CD4-positive, alpha-beta T cell (primary cell): ENCODE results near the gene CACNB2. TPM values are rescaled to one million over a fixed set of nuclear protein-coding genes. Genes with fewer than 3 reads are reported as not detected.

ENCODE experiments used
- ATAC-seq: fragments of 200-7000 bp; cut with Tn5 transposase; one replicate; pipeline ENCODE4 v1.10.0; 2022; ENCODE audit warnings: mild to moderate bottlenecking; ENCODE audit not compliant: poor library complexity
- CTCF ChIA-PET: fragments of 350-600 bp; sonication (Branson Sonifier 250); formaldehyde crosslinking; loops from one replicate; lab custom pipeline; 2021; ENCODE audit warnings: antibody characterized with exemption, inconsistent platforms; lab: Charles Lee
- POLR2A ChIA-PET: fragments of 350-600 bp; sonication (Branson Sonifier 250); formaldehyde crosslinking; loops from one replicate; lab custom pipeline; 2021; ENCODE audit warnings: antibody characterized with exemption, inconsistent platforms; lab: Charles Lee
- DNase-seq, 14 experiments: peaks; one replicate each; pipeline ENCODE4 v3.0.0-alpha.2; 2013 to 2020; ENCODE audit warnings: mixed read lengths in 2 of 14
- H3K27ac ChIP-seq, 2 donors: one replicate each; pipeline versions ENCODE4 v1.5.1 to v1.7.0; 2013; ENCODE audit warnings: low read length in 2 of 2, low read depth in 1 of 2, mild to moderate bottlenecking in 1 of 2
- H3K27me3 ChIP-seq, 2 experiments: 1 replicate in 1 of 2; 2 replicates in 1 of 2; pipeline versions ENCODE4 v1.6.1 to v1.7.0; 2013; ENCODE audit warnings: low read length in 2 of 2, control low read depth in 1 of 2, mild to moderate bottlenecking in 1 of 2, moderate library complexity in 1 of 2; ENCODE audit not compliant: insufficient read depth in 2 of 2, control insufficient read depth in 1 of 2
- H3K36me3 ChIP-seq: one replicate; pipeline ENCODE4 v1.6.1; 2013; ENCODE audit warnings: low read length, control low read depth; ENCODE audit not compliant: insufficient read depth
- H3K4me1 ChIP-seq: one replicate; pipeline ENCODE4 v1.6.1; 2013; ENCODE audit warnings: low read length, control low read depth; ENCODE audit not compliant: insufficient read depth
- H3K4me3 ChIP-seq: one replicate; pipeline ENCODE4 v1.5.1; 2013; ENCODE audit warnings: mild to moderate bottlenecking, low read length, moderate library complexity
- H3K9me3 ChIP-seq, 2 experiments: 1 replicate in 1 of 2; 2 replicates in 1 of 2; pipeline versions ENCODE4 v1.6.1 to v1.7.0; 2013; ENCODE audit warnings: low read length in 2 of 2, mild to moderate bottlenecking in 2 of 2, control low read depth in 1 of 2, moderate library complexity in 1 of 2; ENCODE audit not compliant: control insufficient read depth in 1 of 2, insufficient read depth in 1 of 2
- H3K27ac Mint-ChIP-seq: one replicate; pipeline ENCODE4 v1.8.0; 2020; ENCODE audit warnings: mixed read lengths
- H3K27me3 Mint-ChIP-seq: one replicate; pipeline ENCODE4 v1.8.0; 2021; ENCODE audit warnings: mixed read lengths
- H3K36me3 Mint-ChIP-seq: one replicate; pipeline ENCODE4 v1.8.0; 2021; ENCODE audit warnings: low read depth, mixed read lengths
- H3K4me1 Mint-ChIP-seq: one replicate; pipeline ENCODE4 v1.8.0; 2021; ENCODE audit warnings: low read depth, mixed read lengths
- H3K4me3 Mint-ChIP-seq: one replicate; pipeline ENCODE4 v1.8.0; 2020; ENCODE audit warnings: mild to moderate bottlenecking, mixed read lengths
- H3K9me3 Mint-ChIP-seq: one replicate; pipeline ENCODE4 v1.8.0; 2020; ENCODE audit warnings: mixed read lengths
- intact Hi-C, 2 experiments: fragments of 100-400 bp; cut with DNase I in 1 of 2; cut with micrococcal nuclease in 1 of 2; formaldehyde crosslinking; loops; one replicate each; pipeline versions ENCODE4 v1.15.1 to v1.9.0; 2023 to 2025; cut with DNase I, micrococcal nuclease
- total RNA-seq, 174 experiments: library from RNA in 2 of 174; stranded (reverse) in 2 of 174; gene quantifications; one replicate each; pipeline ENCODE4 v1.2.3 and lab custom pipeline; 2021 to 2026
- TF ChIP-seq, protein P1 (sequence below): fragments of 200-600 bp; IDR thresholded peaks from one replicate; pipeline ENCODE4 v1.8.0; 2022; ENCODE audit warnings: antibody characterized with exemption, mild to moderate bottlenecking

Gene CACNB2
- total RNA-seq, 2 experiments from 2014 or later = 0.34 TPM; not detected in 1

DNA sequence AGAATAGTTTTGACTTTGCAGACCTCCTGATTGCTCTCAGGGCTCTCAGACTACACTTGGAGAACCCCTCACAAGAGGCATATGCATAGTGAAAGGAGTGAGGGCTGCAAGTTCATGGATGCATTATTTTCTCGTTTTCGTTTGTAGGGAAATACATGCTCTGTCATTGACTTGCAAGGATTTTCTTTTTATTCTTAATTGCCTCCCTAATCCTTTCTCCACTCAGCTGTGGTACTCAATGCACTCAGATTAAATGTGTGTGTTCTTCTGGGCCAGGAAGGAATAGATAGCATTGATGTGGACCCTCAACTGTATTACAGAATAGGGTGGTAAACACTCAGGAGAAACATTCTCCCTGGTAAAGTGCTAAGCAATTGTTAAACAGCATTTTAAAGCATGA lies 188.7 kb downstream of the CACNB2 start:
- Mint-ChIP-seq H3K36me3 (no peaks in the 10 kb centered on the region), H3K27ac (no peak overlapping the region), H3K27me3 (no peaks in the 10 kb centered on the region), H3K9me3 (no peaks in the 10 kb centered on the region), H3K4me1 (no peaks in the 10 kb centered on the region), H3K4me3 (no peak overlapping the region)
- no peak overlapping the region for H3K27ac ChIP-seq
- POLR2A ChIA-PET = no interaction called here
- no peak for ATAC-seq
- no peaks in the 10 kb centered on the region for H3K4me1 ChIP-seq
- intact Hi-C loops = no loop called here
- H3K27me3 ChIP-seq = no peaks in the 10 kb centered on the region
- no peak overlapping the region for H3K4me3 ChIP-seq
- no peak for DNase-seq
- CTCF ChIA-PET = no interaction called here
- TF ChIP-seq, protein P1, sequence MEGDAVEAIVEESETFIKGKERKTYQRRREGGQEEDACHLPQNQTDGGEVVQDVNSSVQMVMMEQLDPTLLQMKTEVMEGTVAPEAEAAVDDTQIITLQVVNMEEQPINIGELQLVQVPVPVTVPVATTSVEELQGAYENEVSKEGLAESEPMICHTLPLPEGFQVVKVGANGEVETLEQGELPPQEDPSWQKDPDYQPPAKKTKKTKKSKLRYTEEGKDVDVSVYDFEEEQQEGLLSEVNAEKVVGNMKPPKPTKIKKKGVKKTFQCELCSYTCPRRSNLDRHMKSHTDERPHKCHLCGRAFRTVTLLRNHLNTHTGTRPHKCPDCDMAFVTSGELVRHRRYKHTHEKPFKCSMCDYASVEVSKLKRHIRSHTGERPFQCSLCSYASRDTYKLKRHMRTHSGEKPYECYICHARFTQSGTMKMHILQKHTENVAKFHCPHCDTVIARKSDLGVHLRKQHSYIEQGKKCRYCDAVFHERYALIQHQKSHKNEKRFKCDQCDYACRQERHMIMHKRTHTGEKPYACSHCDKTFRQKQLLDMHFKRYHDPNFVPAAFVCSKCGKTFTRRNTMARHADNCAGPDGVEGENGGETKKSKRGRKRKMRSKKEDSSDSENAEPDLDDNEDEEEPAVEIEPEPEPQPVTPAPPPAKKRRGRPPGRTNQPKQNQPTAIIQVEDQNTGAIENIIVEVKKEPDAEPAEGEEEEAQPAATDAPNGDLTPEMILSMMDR = no peak
- H3K9me3 ChIP-seq = peaks cover 0 to 4% of the 10 kb centered on the region in 2 experiments
- H3K36me3 ChIP-seq = no peaks in the 10 kb centered on the region

DNA sequence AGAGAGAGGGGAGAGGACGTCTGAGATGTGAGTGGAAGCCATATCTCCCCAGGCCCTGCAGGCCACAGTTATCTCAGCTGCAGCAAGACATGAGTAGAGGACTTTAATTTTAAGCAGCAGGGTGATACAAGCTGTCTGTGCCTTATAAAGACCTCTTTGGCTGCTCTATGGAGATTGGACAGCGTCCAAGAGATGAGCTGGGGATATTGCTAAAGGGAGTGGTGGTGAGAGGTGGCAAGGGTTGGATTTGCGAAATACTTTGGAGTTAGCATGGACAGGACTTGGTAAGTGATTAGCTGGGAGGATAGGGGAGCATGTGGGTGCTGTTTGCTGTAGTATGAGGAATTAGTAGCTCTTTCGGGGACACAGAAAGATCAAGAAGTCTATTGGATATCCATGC lies 191.8 kb downstream of the CACNB2 start:
- H3K9me3 Mint-ChIP-seq = no peaks in the 10 kb centered on the region
- Histone ChIP-seq H3K27me3 (no peaks in the 10 kb centered on the region), H3K27ac (no peak overlapping the region), H3K4me1 (no peaks in the 10 kb centered on the region), H3K4me3 (no peak overlapping the region), H3K9me3 (peaks cover 0 to 4% of the 10 kb centered on the region in 2 experiments), H3K36me3 (no peaks in the 10 kb centered on the region)
- H3K27ac Mint-ChIP-seq = no peak overlapping the region
- DNase-seq = no peak
- TF ChIP-seq, protein P1 = no peak
- no peaks in the 10 kb centered on the region for H3K4me1 Mint-ChIP-seq
- H3K4me3 Mint-ChIP-seq = no peak overlapping the region
- CTCF ChIA-PET = no interaction called here
- H3K36me3 Mint-ChIP-seq = no peaks in the 10 kb centered on the region
- no peak for ATAC-seq
- intact Hi-C loops = no loop called here
- H3K27me3 Mint-ChIP-seq = no peaks in the 10 kb centered on the region
- POLR2A ChIA-PET = no interaction called here

DNA sequence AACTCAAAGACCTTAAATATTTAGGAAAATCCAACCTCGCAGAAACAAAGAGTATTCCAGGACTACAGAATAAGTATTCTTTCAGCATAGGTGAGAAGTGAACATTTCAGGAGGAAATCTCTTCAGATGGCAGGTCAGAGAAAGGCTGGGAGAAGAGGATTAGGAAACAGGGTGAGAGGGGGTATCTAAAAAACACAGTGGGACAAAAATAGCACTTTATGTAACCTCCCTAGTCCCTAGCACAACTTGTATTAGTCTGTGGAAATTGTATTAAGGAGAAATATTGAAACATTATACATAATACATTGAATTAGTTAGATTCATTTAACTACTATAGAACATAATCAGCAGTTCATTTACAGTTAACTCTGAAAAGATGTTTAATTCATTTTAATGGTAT lies 192.3 kb downstream of the CACNB2 start:
- intact Hi-C loops = no loop called here
- Mint-ChIP-seq H3K4me1 (no peaks in the 10 kb centered on the region), H3K4me3 (no peak overlapping the region), H3K36me3 (no peaks in the 10 kb centered on the region), H3K27ac (no peak overlapping the region), H3K9me3 (no peaks in the 10 kb centered on the region), H3K27me3 (no peaks in the 10 kb centered on the region)
- Histone ChIP-seq H3K4me3 (no peak overlapping the region), H3K36me3 (no peaks in the 10 kb centered on the region), H3K4me1 (no peaks in the 10 kb centered on the region), H3K27ac (no peak overlapping the region), H3K9me3 (peaks cover 0 to 4% of the 10 kb centered on the region in 2 experiments), H3K27me3 (no peaks in the 10 kb centered on the region)
- DNase-seq = no peak
- TF ChIP-seq, protein P1 = no peak
- ChIA-PET CTCF (no interaction called here), POLR2A (no interaction called here)
- no peak for ATAC-seq
